Thyroid gland (tissue), 4 donors: ENCODE results near the gene SYNGR4.

Source experiments
- CTCF ChIP-seq, 6 experiments: fragments of 200-600 bp in 3 of 6; fragments of 450-650 bp in 3 of 6; sonication (generic) in 3 of 6; IDR thresholded peaks; one replicate each; pipeline ENCODE4 v1.5.1; 2016 to 2019; ENCODE audit warnings: antibody characterized with exemption in 6 of 6, mild to moderate bottlenecking in 2 of 6, inconsistent platforms in 1 of 6, moderate library complexity in 1 of 6
- POLR2A ChIP-seq, 2 donors: fragments of 450-650 bp; IDR thresholded peaks; one replicate each; pipeline ENCODE4 v1.6.1; 2017; ENCODE audit warnings: antibody characterized with exemption in 2 of 2, mild to moderate bottlenecking in 2 of 2, moderate library complexity in 1 of 2

DNA sequence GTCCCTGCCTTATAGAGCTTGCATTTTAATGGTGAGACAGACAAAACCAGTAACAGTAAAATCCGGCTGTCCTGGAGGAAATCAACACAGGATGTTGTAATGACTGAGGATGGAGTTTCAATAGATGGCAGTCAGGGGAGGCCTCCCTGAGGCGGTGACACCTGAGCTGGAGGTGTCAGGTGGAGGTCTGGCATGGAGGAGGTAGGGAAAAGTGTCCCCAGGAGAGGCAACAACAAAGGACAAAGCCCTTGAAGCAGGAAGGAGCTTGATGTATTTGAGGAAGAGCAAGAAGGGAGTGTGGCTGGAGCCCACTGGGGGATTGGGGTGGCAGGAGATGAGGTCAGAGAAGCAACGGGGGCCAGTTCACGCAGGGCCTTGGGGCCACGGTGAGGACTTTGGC, 37.1 kb downstream of the SYNGR4 start:
- TF ChIP-seq POLR2A (IDR thresholded peaks at IDR 0.05): no peak
- no peak for TF ChIP-seq CTCF (IDR thresholded peaks at IDR 0.05)
